Spleen (tissue), 11 donors: ENCODE data around the gene C11orf24. TPM values are rescaled to one million over a fixed set of nuclear protein-coding genes. Genes with fewer than 3 reads are reported as not detected.

ENCODE experiments used
- DNase-seq: peaks from one replicate; pipeline ENCODE4 v3.0.0-alpha.2; 2020
- H3K27ac ChIP-seq, 8 donors: fragments of 200-600 bp; sonication (generic) in 7 of 8; 1 replicate in 4 of 8; 2 replicates in 4 of 8; pipeline versions ENCODE4 v1.5.0 to v1.8.0; 2016 to 2021; ENCODE audit warnings: inconsistent platforms in 4 of 8, mild to moderate bottlenecking in 4 of 8, moderate library complexity in 1 of 8
- H3K27me3 ChIP-seq, 7 donors: fragments of 200-600 bp; sonication (generic) in 6 of 7; replicated peaks in 1 of 7; 1 replicate in 4 of 7; 2 replicates in 3 of 7; pipeline versions ENCODE4 v1.5.0 to v1.8.0; 2016 to 2021; ENCODE audit warnings: inconsistent platforms in 3 of 7, mild to moderate bottlenecking in 1 of 7
- H3K36me3 ChIP-seq, 6 donors: fragments of 200-600 bp; sonication (generic) in 5 of 6; 1 replicate in 4 of 6; 2 replicates in 2 of 6; pipeline versions ENCODE4 v1.5.0 to v1.8.0; 2016 to 2021; ENCODE audit warnings: inconsistent platforms in 2 of 6
- H3K4me1 ChIP-seq, 6 donors: fragments of 200-600 bp; sonication (generic) in 5 of 6; 1 replicate in 3 of 6; 2 replicates in 3 of 6; pipeline versions ENCODE4 v1.5.0 to v1.8.0; 2016 to 2021; ENCODE audit warnings: inconsistent platforms in 3 of 6
- H3K4me3 ChIP-seq, 8 donors: fragments of 200-600 bp; sonication (generic) in 7 of 8; 1 replicate in 4 of 8; 2 replicates in 4 of 8; pipeline versions ENCODE4 v1.5.0 to v1.8.0; 2016 to 2021; ENCODE audit warnings: inconsistent platforms in 4 of 8, mild to moderate bottlenecking in 4 of 8, moderate library complexity in 2 of 8
- H3K9me3 ChIP-seq, 8 donors: fragments of 200-600 bp; sonication (generic) in 7 of 8; 1 replicate in 4 of 8; 2 replicates in 4 of 8; pipeline versions ENCODE4 v1.5.0 to v1.8.0; 2016 to 2021; ENCODE audit warnings: inconsistent platforms in 4 of 8
- POLR2A ChIP-seq, 3 donors: fragments of 450-650 bp; IDR thresholded peaks; one replicate each; pipeline ENCODE4 v1.5.1; 2017; ENCODE audit warnings: antibody characterized with exemption in 3 of 3, mild to moderate bottlenecking in 1 of 3
- POLR2AphosphoS5 ChIP-seq, 3 donors: sonication (generic); formaldehyde crosslinking; IDR thresholded peaks; one replicate each; pipeline ENCODE4 v1.5.1; 2017; ENCODE audit warnings: antibody characterized with exemption in 3 of 3
- WGBS, 5 donors: extraction: QIAGEN DNeasy Blood & Tissue Kit in 3 of 5; methylation state at CpG; one replicate each; pipeline versions ENCODE4 v1.1.5 to v1.1.7; 2013 to 2018; 5-methylcytosine and 5-hydroxymethylcytosine counted together
- intact Hi-C: fragments of 100-400 bp; cut with DNase I; formaldehyde crosslinking; loops from one replicate; pipeline ENCODE4 v1.15.0; 2023; ENCODE audit warnings: low total_unique reads
- polyA plus RNA-seq, 3 donors: library from polyadenylated mRNA; stranded (reverse); fragments of 200-250 nt; gene quantifications; one replicate each; pipeline ENCODE4 v1.2.1, GENCODE V29; 2013
- total RNA-seq, 7 donors: library from RNA; depleted of rRNA in 3 of 7; stranded (reverse); fragments of >200 nt in 3 of 7; fragmentation: NEBNext Ultra II Directional in 4 of 7; extraction: Animal tissue kit (Norgen Biotek cat#: 25700) in 4 of 7; gene quantifications; one replicate each; pipeline versions ENCODE4 v1.1.0 to v1.2.1, GENCODE V29; 2016 to 2021
- TF ChIP-seq, protein P1 (sequence below), 11 experiments: fragments of 200-600 bp in 7 of 11; fragments of 450-650 bp in 4 of 11; sonication (generic) in 4 of 11; IDR thresholded peaks in 8 of 11; conservative IDR thresholded peaks in 3 of 11; 1 replicate in 7 of 11; 2 replicates in 4 of 11; pipeline versions ENCODE4 v1.4.0 to v1.8.0; 2016 to 2021; ENCODE audit warnings: antibody characterized with exemption in 11 of 11, inconsistent platforms in 4 of 11, mild to moderate bottlenecking in 1 of 11
- donor health status: healthy with polysubstance abuse.
- donor health status: DM: no; HTN: no; CAD: no; lungs with moderate emphysema.
- donor health status: DM: no; HTN: no; CAD: no.
- donor health status: Bipolar disorder and iron deficiency.
- donor health status: healthy.
- donor health status: DM: no; HTN: no; CAD: no.
- donor health status: DM: yes; HTN: yes; CAD: no.

The C11orf24 gene
- total and polyA plus RNA-seq, 10 donors: 15.9 to 36.0 (median 24.2) TPM

- DNase-seq: no peak
- H3K36me3 ChIP-seq: no peaks in the 10 kb centered on the region
- H3K4me1 ChIP-seq: peaks cover 10 to 49% (median 28%) of the 10 kb centered on the region in 6 donors
- no peaks in the 10 kb centered on the region for H3K9me3 ChIP-seq
- H3K27ac ChIP-seq: no peak overlapping the region
- peaks cover 0 to 6% (median 0%) of the 10 kb centered on the region in 7 donors for H3K27me3 ChIP-seq
- TF ChIP-seq POLR2AphosphoS5 (IDR thresholded peaks at IDR 0.05) (no peak), POLR2A (IDR thresholded peaks at IDR 0.05) (no peak)
- TF ChIP-seq, protein P1, sequence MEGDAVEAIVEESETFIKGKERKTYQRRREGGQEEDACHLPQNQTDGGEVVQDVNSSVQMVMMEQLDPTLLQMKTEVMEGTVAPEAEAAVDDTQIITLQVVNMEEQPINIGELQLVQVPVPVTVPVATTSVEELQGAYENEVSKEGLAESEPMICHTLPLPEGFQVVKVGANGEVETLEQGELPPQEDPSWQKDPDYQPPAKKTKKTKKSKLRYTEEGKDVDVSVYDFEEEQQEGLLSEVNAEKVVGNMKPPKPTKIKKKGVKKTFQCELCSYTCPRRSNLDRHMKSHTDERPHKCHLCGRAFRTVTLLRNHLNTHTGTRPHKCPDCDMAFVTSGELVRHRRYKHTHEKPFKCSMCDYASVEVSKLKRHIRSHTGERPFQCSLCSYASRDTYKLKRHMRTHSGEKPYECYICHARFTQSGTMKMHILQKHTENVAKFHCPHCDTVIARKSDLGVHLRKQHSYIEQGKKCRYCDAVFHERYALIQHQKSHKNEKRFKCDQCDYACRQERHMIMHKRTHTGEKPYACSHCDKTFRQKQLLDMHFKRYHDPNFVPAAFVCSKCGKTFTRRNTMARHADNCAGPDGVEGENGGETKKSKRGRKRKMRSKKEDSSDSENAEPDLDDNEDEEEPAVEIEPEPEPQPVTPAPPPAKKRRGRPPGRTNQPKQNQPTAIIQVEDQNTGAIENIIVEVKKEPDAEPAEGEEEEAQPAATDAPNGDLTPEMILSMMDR (IDR thresholded peaks at IDR 0.05 in 8 of 11, conservative IDR thresholded peaks at IDR 0.05 in 3 of 11): no peak
- 88 to 90% (median 89%) methylated on average over 13 to 15 of the region's 15 CpGs for WGBS, 5 donors
- intact Hi-C loops: loop anchor here (2.0 kb wide), 1 partner anchor 40 kb away; no protein-coding TSS in a partner anchor
- H3K4me3 ChIP-seq: no peak overlapping the region
These were observed 24.7 kb upstream of the C11orf24 start for GRCh38 chr11:68296344-68297051.

DNA sequence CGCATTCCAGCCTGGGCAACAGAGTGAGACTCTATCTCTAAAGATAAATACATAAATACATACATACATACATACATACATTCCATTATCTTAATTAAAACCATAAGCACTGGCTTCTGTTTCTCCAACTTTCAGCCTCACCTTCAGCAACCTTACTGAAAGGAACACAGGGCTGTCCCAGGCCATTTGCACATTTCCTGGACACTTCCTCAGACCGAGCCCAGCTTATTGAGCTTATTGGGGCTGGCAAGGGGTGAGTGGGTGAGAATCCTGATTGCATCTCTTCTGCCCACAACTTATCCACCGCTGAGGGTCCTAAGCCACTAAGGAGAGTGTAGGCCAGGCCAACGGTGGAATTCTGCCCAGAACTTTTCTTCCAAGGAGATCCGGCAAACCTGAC is 24.2 kb upstream of the C11orf24 start:
- no peak overlapping the region for H3K4me3 ChIP-seq
- H3K27ac ChIP-seq: no peak overlapping the region
- DNase-seq: no peak
- intact Hi-C loops: loop anchor here (2.0 kb wide), 1 partner anchor 39 kb away; no protein-coding TSS in a partner anchor
- H3K36me3 ChIP-seq: no peaks in the 10 kb centered on the region
- no peaks in the 10 kb centered on the region for H3K9me3 ChIP-seq
- 82 to 90% (median 86%) methylated on average over 5 of the region's 5 CpGs for WGBS, 5 donors
- H3K27me3 ChIP-seq: peaks cover 0 to 6% (median 0%) of the 10 kb centered on the region in 7 donors
- peaks cover 10 to 49% (median 28%) of the 10 kb centered on the region in 6 donors for H3K4me1 ChIP-seq
- TF ChIP-seq POLR2AphosphoS5 (IDR thresholded peaks at IDR 0.05) (no peak), POLR2A (IDR thresholded peaks at IDR 0.05) (no peak)
- TF ChIP-seq, protein P1 (IDR thresholded peaks at IDR 0.05 in 8 of 11, conservative IDR thresholded peaks at IDR 0.05 in 3 of 11): no peak

DNA sequence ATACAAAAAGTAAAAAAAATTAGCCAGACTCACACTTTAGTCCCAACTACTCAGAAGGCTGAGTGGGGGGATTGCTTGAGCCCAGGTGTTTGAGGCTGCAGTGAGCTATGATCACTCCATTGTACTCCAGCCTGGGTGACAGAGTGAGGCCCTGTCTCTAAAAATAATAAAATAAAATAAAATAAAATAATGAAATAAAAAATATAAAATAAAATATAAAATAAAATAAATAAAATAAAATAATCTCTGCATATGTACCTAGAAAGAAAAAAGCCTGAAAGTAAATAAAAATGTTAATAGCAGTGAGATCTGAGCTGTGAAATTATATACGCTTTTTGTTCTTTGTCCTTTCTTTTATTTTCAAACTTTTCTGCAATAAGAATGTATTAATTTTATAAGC is 23.5 kb upstream of the C11orf24 start:
- WGBS, 5 donors: 93 to 100% (median 95%) methylated on average over 1 of the region's 1 CpG
- intact Hi-C loops: no loop called here
- Histone ChIP-seq H3K27ac (no peak overlapping the region), H3K4me3 (no peak overlapping the region), H3K36me3 (no peaks in the 10 kb centered on the region), H3K9me3 (no peaks in the 10 kb centered on the region), H3K4me1 (peaks cover 10 to 49% (median 28%) of the 10 kb centered on the region in 6 donors), H3K27me3 (peaks cover 0 to 6% (median 0%) of the 10 kb centered on the region in 7 donors)
- no peak for TF ChIP-seq POLR2A (IDR thresholded peaks at IDR 0.05)
- DNase-seq: no peak

GRCh38 chr11:68293708-68294107 is 21.9 kb upstream of the C11orf24 start:
- Histone ChIP-seq H3K36me3 (no peaks in the 10 kb centered on the region), H3K27me3 (peaks cover 0 to 6% (median 0%) of the 10 kb centered on the region in 7 donors), H3K27ac (peak overlapping the region in 3 of 8 donors; percentile 8 to 43 (median 36)), H3K9me3 (peaks cover 0 to 12% (median 6%) of the 10 kb centered on the region in 8 donors), H3K4me3 (no peak overlapping the region), H3K4me1 (peaks cover 10 to 45% (median 24%) of the 10 kb centered on the region in 6 donors)
- DNase-seq: no peak
- TF ChIP-seq, protein P1 (IDR thresholded peaks at IDR 0.05 in 8 of 11, conservative IDR thresholded peaks at IDR 0.05 in 3 of 11): no peak
- TF ChIP-seq POLR2AphosphoS5 (IDR thresholded peaks at IDR 0.05) (no peak), POLR2A (IDR thresholded peaks at IDR 0.05) (no peak)
- 63 to 79% (median 69%) methylated on average over 2 of the region's 2 CpGs for WGBS, 5 donors
- intact Hi-C loops: no loop called here
